ENCODE measurements around the gene PLEKHH1.
A peak's percentile ranks its signal among the peaks of the same experiment; 100 is the strongest.

Gene PLEKHH1

DNA sequence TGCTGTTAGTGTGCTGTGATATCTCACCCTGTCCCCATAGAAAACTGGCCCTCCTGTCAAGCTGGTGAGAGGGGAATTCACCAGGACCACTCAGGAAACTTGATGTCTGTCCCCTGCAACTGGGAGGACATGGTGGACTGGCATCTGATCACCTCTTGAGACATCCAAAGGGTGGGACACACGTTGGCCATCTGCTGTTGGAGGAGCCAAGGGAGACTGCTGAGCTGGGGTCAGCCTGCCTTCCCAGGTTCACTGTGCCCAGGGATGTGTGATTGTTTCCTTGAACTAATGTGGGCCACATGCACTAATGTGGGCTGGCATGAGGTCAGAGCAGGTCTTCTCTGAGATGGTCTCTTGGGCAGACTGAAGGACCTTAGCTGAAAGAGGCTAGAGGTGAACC is 27.8 kb upstream of the PLEKHH1 start:
- Histone ChIP-seq H3K9me3 (ENCODE audit: control extremely low read depth in 1 of 5, control insufficient read depth in 4 of 5, insufficient read depth in 2 of 5, low read depth in 1 of 5, low read length in 4 of 5) (no peaks in the 10 kb centered on the region), H3K4me3 (ENCODE audit: control insufficient read depth in 1 of 7, extremely low read depth in 1 of 7, insufficient read depth in 4 of 7, low read depth in 2 of 7, low read length in 6 of 7) (no peak overlapping the region), H3K36me3 (ENCODE audit: control insufficient read depth in 4 of 4, insufficient read depth in 4 of 4, low read length in 3 of 4) (no peaks in the 10 kb centered on the region), H3K4me1 (ENCODE audit: control extremely low read depth in 1 of 4, control insufficient read depth in 4 of 4, insufficient read depth in 4 of 4, low read length in 3 of 4) (peaks cover 0 to 2% (median 0%) of the 10 kb centered on the region in 4 experiments), H3K27me3 (replicated peaks in 2 of 5; ENCODE audit: control insufficient read depth in 4 of 5, insufficient read depth in 5 of 5, low read length in 4 of 5) (peaks cover 0 to 9% (median 0%) of the 10 kb centered on the region in 5 experiments), H3K27ac (ENCODE audit: insufficient read depth in 1 of 2, low read depth in 1 of 2, low read length in 2 of 2, poor library complexity in 1 of 2, severe bottlenecking in 2 of 2) (no peak overlapping the region)
- DNase-seq = no peak
- 100% methylated on average over 1 of the region's 1 CpG for WGBS (ENCODE audit: insufficient coverage)
- CTCF ChIA-PET = interaction anchor here (0.8 to 1.6 kb wide), 2 partner anchors 8 to 13 kb away, joined by 3 read pairs; no protein-coding TSS in a partner anchor
- POLR2A ChIA-PET = no interaction called here

DNA sequence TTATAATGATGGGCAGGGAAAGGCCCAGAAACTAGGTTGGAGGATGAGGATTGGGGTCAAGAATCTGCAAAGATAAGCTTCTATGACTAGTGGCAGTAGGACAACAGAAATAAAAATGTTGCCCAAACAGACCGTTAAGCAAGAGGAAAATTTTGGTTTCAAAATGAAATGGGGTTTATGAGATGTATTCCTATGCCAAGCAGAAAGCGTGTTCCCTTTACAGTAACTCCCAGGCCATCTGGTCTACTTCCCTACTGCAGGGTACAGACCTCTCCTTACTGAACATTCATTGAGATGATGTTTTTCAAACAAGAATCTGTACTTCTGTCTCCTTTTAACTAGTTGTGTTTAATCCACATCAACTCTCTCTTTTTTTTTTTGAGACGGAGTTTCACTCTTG is 24.1 kb upstream of the PLEKHH1 start:
- Histone ChIP-seq H3K4me3 (ENCODE audit: control insufficient read depth in 1 of 7, extremely low read depth in 1 of 7, insufficient read depth in 4 of 7, low read depth in 2 of 7, low read length in 6 of 7) (no peak overlapping the region), H3K27me3 (replicated peaks in 2 of 5; ENCODE audit: control insufficient read depth in 4 of 5, insufficient read depth in 5 of 5, low read length in 4 of 5) (peaks cover 0 to 20% (median 0%) of the 10 kb centered on the region in 5 experiments), H3K27ac (ENCODE audit: insufficient read depth in 1 of 2, low read depth in 1 of 2, low read length in 2 of 2, poor library complexity in 1 of 2, severe bottlenecking in 2 of 2) (no peak overlapping the region), H3K4me1 (ENCODE audit: control extremely low read depth in 1 of 4, control insufficient read depth in 4 of 4, insufficient read depth in 4 of 4, low read length in 3 of 4) (peaks cover 0 to 10% (median under 1%) of the 10 kb centered on the region in 4 experiments), H3K36me3 (ENCODE audit: control insufficient read depth in 4 of 4, insufficient read depth in 4 of 4, low read length in 3 of 4) (no peaks in the 10 kb centered on the region), H3K9me3 (ENCODE audit: control extremely low read depth in 1 of 5, control insufficient read depth in 4 of 5, insufficient read depth in 2 of 5, low read depth in 1 of 5, low read length in 4 of 5) (no peaks in the 10 kb centered on the region)
- ChIA-PET CTCF (interaction anchor here (1.2 to 1.7 kb wide), 4 partner anchors 22 to 81 kb away, joined by 3 to 4 read pairs (median 3); no protein-coding TSS in a partner anchor), POLR2A (no interaction called here)
- peak in 1 of 3 donors; percentile 53 for DNase-seq
- WGBS (ENCODE audit: insufficient coverage) = 20% methylated on average over 1 of the region's 3 CpGs

GRCh38 chr14:67510121-67510520 is 23.0 kb upstream of the PLEKHH1 start:
- Histone ChIP-seq H3K36me3 (ENCODE audit: control insufficient read depth in 4 of 4, insufficient read depth in 4 of 4, low read length in 3 of 4) (no peaks in the 10 kb centered on the region), H3K4me1 (ENCODE audit: control extremely low read depth in 1 of 4, control insufficient read depth in 4 of 4, insufficient read depth in 4 of 4, low read length in 3 of 4) (peaks cover 0 to 17% (median 8%) of the 10 kb centered on the region in 4 experiments), H3K27ac (ENCODE audit: insufficient read depth in 1 of 2, low read depth in 1 of 2, low read length in 2 of 2, poor library complexity in 1 of 2, severe bottlenecking in 2 of 2) (no peak overlapping the region), H3K9me3 (ENCODE audit: control extremely low read depth in 1 of 5, control insufficient read depth in 4 of 5, insufficient read depth in 2 of 5, low read depth in 1 of 5, low read length in 4 of 5) (no peaks in the 10 kb centered on the region), H3K27me3 (replicated peaks in 2 of 5; ENCODE audit: control insufficient read depth in 4 of 5, insufficient read depth in 5 of 5, low read length in 4 of 5) (peaks cover 0 to 25% (median 0%) of the 10 kb centered on the region in 5 experiments), H3K4me3 (ENCODE audit: control insufficient read depth in 1 of 7, extremely low read depth in 1 of 7, insufficient read depth in 4 of 7, low read depth in 2 of 7, low read length in 6 of 7) (no peak overlapping the region)
- WGBS (ENCODE audit: insufficient coverage) = 100% methylated on average over 1 of the region's 2 CpGs
- ChIA-PET CTCF (interaction anchor here (0.9 to 5.6 kb wide), 7 partner anchors 12 to 83 kb away, joined by 3 to 33 read pairs (median 3); partner anchors contain the start of gene PLEKHH1), POLR2A (no interaction called here)
- DNase-seq = no peak

- Histone ChIP-seq H3K27ac (ENCODE audit: insufficient read depth in 1 of 2, low read depth in 1 of 2, low read length in 2 of 2, poor library complexity in 1 of 2, severe bottlenecking in 2 of 2) (no peak overlapping the region), H3K9me3 (ENCODE audit: control extremely low read depth in 1 of 5, control insufficient read depth in 4 of 5, insufficient read depth in 2 of 5, low read depth in 1 of 5, low read length in 4 of 5) (no peaks in the 10 kb centered on the region), H3K4me3 (ENCODE audit: control insufficient read depth in 1 of 7, extremely low read depth in 1 of 7, insufficient read depth in 4 of 7, low read depth in 2 of 7, low read length in 6 of 7) (no peak overlapping the region), H3K4me1 (ENCODE audit: control extremely low read depth in 1 of 4, control insufficient read depth in 4 of 4, insufficient read depth in 4 of 4, low read length in 3 of 4) (peaks cover 0 to 22% (median 13%) of the 10 kb centered on the region in 4 experiments), H3K36me3 (ENCODE audit: control insufficient read depth in 4 of 4, insufficient read depth in 4 of 4, low read length in 3 of 4) (no peaks in the 10 kb centered on the region), H3K27me3 (replicated peaks in 2 of 5; ENCODE audit: control insufficient read depth in 4 of 5, insufficient read depth in 5 of 5, low read length in 4 of 5) (peaks cover 0 to 27% (median 2%) of the 10 kb centered on the region in 5 experiments)
- ChIA-PET POLR2A (no interaction called here), CTCF (interaction anchor here (0.8 to 5.9 kb wide), 7 partner anchors 10 to 83 kb away, joined by 3 to 33 read pairs (median 4); no protein-coding TSS in a partner anchor)
- DNase-seq = no peak
- WGBS (ENCODE audit: insufficient coverage) = 85% methylated on average over 3 of the region's 3 CpGs
Observed at GRCh38 chr14:67510836-67511235, 22.3 kb upstream of the PLEKHH1 start.

GRCh38 chr14:67512463-67513310 is 20.4 kb upstream of the PLEKHH1 start:
- H3K36me3 ChIP-seq (ENCODE audit: control insufficient read depth in 4 of 4, insufficient read depth in 4 of 4, low read length in 3 of 4) = no peaks in the 10 kb centered on the region
- H3K9me3 ChIP-seq (ENCODE audit: control extremely low read depth in 1 of 5, control insufficient read depth in 4 of 5, insufficient read depth in 2 of 5, low read depth in 1 of 5, low read length in 4 of 5) = no peaks in the 10 kb centered on the region
- peaks cover 0 to 27% (median 2%) of the 10 kb centered on the region in 5 experiments for H3K27me3 ChIP-seq (replicated peaks in 2 of 5; ENCODE audit: control insufficient read depth in 4 of 5, insufficient read depth in 5 of 5, low read length in 4 of 5)
- no peak overlapping the region for H3K4me3 ChIP-seq (ENCODE audit: control insufficient read depth in 1 of 7, extremely low read depth in 1 of 7, insufficient read depth in 4 of 7, low read depth in 2 of 7, low read length in 6 of 7)
- peak in 2 of 3 donors; percentile 51 to 64 for DNase-seq
- H3K4me1 ChIP-seq (ENCODE audit: control extremely low read depth in 1 of 4, control insufficient read depth in 4 of 4, insufficient read depth in 4 of 4, low read length in 3 of 4) = peaks cover 0 to 33% (median 20%) of the 10 kb centered on the region in 4 experiments
- 94% methylated on average over 2 of the region's 8 CpGs for WGBS (ENCODE audit: insufficient coverage)
- CTCF ChIA-PET = interaction anchor here (0.6 to 5.9 kb wide), 8 partner anchors 8 to 85 kb away, joined by 3 to 33 read pairs (median 4); partner anchors contain the start of gene TMEM229B
- POLR2A ChIA-PET = no interaction called here
- no peak overlapping the region for H3K27ac ChIP-seq (ENCODE audit: insufficient read depth in 1 of 2, low read depth in 1 of 2, low read length in 2 of 2, poor library complexity in 1 of 2, severe bottlenecking in 2 of 2)

DNA sequence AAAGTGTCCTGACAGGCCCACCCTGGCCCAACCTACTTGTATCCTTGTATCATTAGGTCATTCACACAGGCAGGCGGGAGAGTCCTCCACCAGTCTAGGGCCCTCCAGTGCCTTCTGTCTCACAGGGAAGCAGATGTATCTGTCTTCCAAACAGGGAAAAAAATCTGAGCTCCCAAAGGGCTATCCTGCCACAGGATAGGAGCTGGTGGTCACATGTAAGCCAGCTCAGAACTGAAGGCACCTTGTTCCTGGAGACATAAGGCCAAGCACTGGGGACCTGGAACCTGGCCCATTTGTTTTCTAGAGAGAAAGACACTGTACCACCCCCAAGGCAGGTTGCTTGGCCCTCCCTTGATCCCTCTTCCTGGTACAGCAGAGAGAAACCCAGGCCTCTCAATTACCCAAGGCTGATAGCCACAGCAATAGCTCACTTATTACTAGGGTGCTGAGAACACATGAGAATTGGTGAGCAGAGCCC is 19.4 kb upstream of the PLEKHH1 start:
- Histone ChIP-seq H3K9me3 (ENCODE audit: control extremely low read depth in 1 of 5, control insufficient read depth in 4 of 5, insufficient read depth in 2 of 5, low read depth in 1 of 5, low read length in 4 of 5) (no peaks in the 10 kb centered on the region), H3K36me3 (ENCODE audit: control insufficient read depth in 4 of 4, insufficient read depth in 4 of 4, low read length in 3 of 4) (no peaks in the 10 kb centered on the region), H3K4me1 (ENCODE audit: control extremely low read depth in 1 of 4, control insufficient read depth in 4 of 4, insufficient read depth in 4 of 4, low read length in 3 of 4) (peaks cover 0 to 30% (median 20%) of the 10 kb centered on the region in 4 experiments), H3K27ac (ENCODE audit: insufficient read depth in 1 of 2, low read depth in 1 of 2, low read length in 2 of 2, poor library complexity in 1 of 2, severe bottlenecking in 2 of 2) (no peak overlapping the region), H3K4me3 (ENCODE audit: control insufficient read depth in 1 of 7, extremely low read depth in 1 of 7, insufficient read depth in 4 of 7, low read depth in 2 of 7, low read length in 6 of 7) (no peak overlapping the region), H3K27me3 (replicated peaks in 2 of 5; ENCODE audit: control insufficient read depth in 4 of 5, insufficient read depth in 5 of 5, low read length in 4 of 5) (peaks cover 0 to 23% (median 10%) of the 10 kb centered on the region in 5 experiments)
- CTCF ChIA-PET = interaction anchor here (1.0 to 5.9 kb wide), 6 partner anchors 13 to 86 kb away, joined by 3 to 33 read pairs (median 4); partner anchors contain the start of gene TMEM229B
- POLR2A ChIA-PET = interaction anchor here (0.6 to 1.2 kb wide), 2 partner anchors 9 to 35 kb away, joined by 3 read pairs; no protein-coding TSS in a partner anchor
- 78% methylated on average over 1 of the region's 1 CpG for WGBS (ENCODE audit: insufficient coverage)
- no peak for DNase-seq
